HUES64 (cell line): ENCODE measurements around the gene SIRT2.
"Not testable (repeated sequence)": the region's sequence is repeated elsewhere in the genome, so short reads cannot be mapped to it uniquely, and the experiment has no call there.

Source experiments
- H3K27ac ChIP-seq: 2 replicates; pipeline ENCODE4 v1.7.0; 2013; ENCODE audit warnings: low read depth, low read length, inconsistent platforms
- H3K27me3 ChIP-seq: 2 replicates; pipeline ENCODE4 v1.6.1; 2013; ENCODE audit warnings: mild to moderate bottlenecking, low read length; ENCODE audit not compliant: insufficient read depth
- H3K36me3 ChIP-seq: 2 replicates; pipeline ENCODE4 v1.6.1; 2013; ENCODE audit warnings: mild to moderate bottlenecking, low read length; ENCODE audit not compliant: insufficient read depth
- H3K4me1 ChIP-seq: 2 replicates; pipeline ENCODE4 v1.6.1; 2013; ENCODE audit warnings: mild to moderate bottlenecking, low read length, moderate library complexity; ENCODE audit not compliant: insufficient read depth
- H3K4me3 ChIP-seq: 2 replicates; pipeline ENCODE4 v1.5.1; 2013; ENCODE audit warnings: mild to moderate bottlenecking, low read length, moderate library complexity
- H3K9ac ChIP-seq: 2 replicates; pipeline ENCODE4 v1.6.1; 2013; ENCODE audit warnings: mild to moderate bottlenecking, low read depth, low read length
- H3K9me3 ChIP-seq: 2 replicates; pipeline ENCODE4 v1.6.1; 2013; ENCODE audit warnings: low read depth, low read length; ENCODE audit not compliant: insufficient read depth
- WGBS: fragments of 150-250, 120-280 bp; methylation state at CpG from one replicate; pipeline ENCODE4 v1.1.7; 2013; ENCODE audit warnings: missing lambda C conversion rate; 5-methylcytosine and 5-hydroxymethylcytosine counted together

SIRT2 gene

DNA sequence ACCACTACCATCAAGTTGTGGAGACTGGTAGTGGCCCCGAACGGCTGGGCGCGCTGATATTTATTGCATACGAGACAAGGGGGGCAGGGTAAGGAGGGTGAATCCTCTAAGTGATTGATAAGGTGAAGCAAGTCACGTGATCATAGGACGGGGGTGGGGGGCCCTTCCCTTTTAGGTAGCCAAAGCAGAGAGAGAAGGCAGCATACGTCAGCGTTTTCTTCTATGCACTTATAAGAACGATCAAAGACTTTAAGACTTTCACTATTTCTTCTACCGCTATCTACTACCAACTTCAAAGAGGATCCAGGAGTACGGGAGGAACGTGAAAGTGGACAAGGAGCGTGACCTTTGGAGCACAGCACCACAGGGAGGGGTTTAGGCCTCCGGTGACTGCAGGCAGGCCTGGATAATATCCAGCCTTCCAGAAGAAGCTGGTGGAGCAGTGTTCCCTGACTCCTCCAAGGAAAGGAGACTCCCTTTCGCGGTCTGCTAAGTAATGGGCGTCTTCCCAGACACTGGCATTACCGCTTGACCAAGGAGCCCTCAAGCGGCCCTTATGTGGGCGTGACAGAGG is 39.7 kb downstream of the SIRT2 start:
- H3K9ac ChIP-seq, H3K36me3 ChIP-seq, H3K27me3 ChIP-seq, H3K4me1 ChIP-seq, H3K4me3 ChIP-seq, H3K9me3 ChIP-seq, H3K27ac ChIP-seq: not testable (repeated sequence)
- WGBS = 88% methylated on average over 21 of the region's 21 CpGs

DNA sequence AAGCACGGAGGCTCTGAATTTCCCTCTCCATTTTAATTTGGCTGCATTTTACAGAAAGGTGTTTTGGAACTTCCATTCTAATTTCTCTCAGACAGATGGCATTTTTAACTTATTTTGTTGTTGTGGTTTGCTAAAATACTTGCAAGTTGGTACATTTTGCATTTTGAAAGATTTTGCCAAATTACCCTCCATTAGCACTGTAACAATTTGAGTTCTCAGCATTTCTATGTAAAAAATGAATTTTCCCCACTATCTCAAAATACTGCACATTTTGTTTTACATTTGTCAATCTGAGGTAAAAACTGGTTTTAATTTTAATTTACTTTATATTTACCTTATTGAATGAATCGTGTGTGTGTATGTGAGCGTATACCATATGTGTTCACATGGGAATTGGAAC is 42.6 kb downstream of the SIRT2 start:
- no peaks in the 10 kb centered on the region for H3K4me1 ChIP-seq
- H3K9ac ChIP-seq = no peak overlapping the region
- peaks cover 8% of the 10 kb centered on the region; the same call in 1 of the 2 replicates for H3K9me3 ChIP-seq
- H3K27me3 ChIP-seq = no peaks in the 10 kb centered on the region
- WGBS = 94% methylated on average over 3 of the region's 3 CpGs
- no peak overlapping the region for H3K4me3 ChIP-seq
- H3K27ac ChIP-seq = no peak overlapping the region
- no peaks in the 10 kb centered on the region for H3K36me3 ChIP-seq

DNA sequence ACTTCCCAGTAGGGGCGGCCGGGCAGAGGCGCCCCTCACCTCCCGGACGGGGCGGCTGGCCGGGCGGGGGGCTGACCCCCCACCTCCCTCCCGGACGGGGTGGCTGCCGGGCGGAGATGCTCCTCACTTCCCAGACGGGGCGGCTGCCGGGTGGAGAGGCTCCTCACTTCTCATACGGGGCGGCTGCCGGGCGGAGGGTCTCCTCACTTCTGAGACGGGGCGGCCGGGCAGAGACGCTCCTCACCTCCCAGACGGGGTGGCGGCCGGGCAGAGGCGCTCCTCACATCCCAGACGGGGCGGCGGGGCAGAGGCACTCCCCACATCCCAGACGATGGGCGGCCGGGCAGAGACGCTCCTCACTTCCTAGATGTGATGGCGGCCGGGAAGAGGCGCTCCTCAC is 43.7 kb downstream of the SIRT2 start:
- not testable (repeated sequence) for H3K27me3 ChIP-seq, H3K9ac ChIP-seq, H3K27ac ChIP-seq, H3K4me3 ChIP-seq, H3K9me3 ChIP-seq, H3K36me3 ChIP-seq, H3K4me1 ChIP-seq
- 95% methylated on average over 26 of the region's 37 CpGs for WGBS

DNA sequence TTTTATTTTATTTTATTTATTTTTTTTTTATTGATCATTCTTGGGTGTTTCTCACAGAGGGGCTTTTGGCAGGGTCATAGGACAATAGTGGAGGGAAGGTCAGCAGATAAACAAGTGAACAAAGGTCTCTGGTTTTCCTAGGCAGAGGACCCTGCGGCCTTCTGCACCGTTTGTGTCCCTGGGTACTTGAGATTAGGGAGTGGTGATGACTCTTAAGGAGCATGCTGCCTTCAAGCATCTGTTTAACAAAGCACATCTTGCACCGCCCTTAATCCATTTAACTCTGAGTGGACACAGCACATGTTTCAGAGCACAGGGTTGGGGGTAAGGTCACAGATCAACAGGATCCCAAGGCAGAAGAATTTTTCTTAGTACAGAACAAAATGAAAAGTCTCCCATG is 44.5 kb downstream of the SIRT2 start:
- not testable (repeated sequence) for H3K9me3 ChIP-seq, H3K27ac ChIP-seq, H3K4me1 ChIP-seq, H3K27me3 ChIP-seq, H3K9ac ChIP-seq, H3K4me3 ChIP-seq, H3K36me3 ChIP-seq
- WGBS = 83% methylated on average over 1 of the region's 3 CpGs

DNA sequence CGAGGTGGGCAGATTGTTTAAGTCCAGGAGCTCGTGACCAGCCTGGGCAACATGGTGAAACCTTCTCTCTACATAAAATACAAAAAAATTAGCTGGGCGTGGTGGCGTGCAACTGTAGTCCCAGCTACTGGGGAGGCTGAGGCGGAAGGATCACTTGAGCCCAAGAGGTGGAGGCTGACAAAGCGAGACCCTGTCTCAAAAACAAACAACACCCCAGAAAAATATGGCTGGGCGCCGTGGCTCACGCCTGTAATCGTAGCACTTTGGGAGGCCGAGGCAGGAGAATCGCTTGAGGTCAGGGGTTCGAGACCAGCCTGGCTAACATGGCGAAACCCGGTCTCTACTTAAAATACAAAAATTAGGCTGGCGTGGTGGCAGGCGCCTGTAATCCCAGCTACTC is 46.2 kb downstream of the SIRT2 start:
- Histone ChIP-seq H3K9ac (peak overlapping the region; percentile 84; the same call in 1 of the 2 replicates), H3K27me3 (no peaks in the 10 kb centered on the region), H3K36me3 (peaks cover 4% of the 10 kb centered on the region), H3K4me1 (0 out of 2 replicates have a peak, but pooled peaks cover 3% of the 10 kb centered on the region), H3K9me3 (peaks cover 8% of the 10 kb centered on the region; the same call in 1 of the 2 replicates), H3K4me3 (peak overlapping the region; percentile 78), H3K27ac (no peak overlapping the region; the same call in 1 of the 2 replicates)
- 95% methylated on average over 17 of the region's 17 CpGs for WGBS

DNA sequence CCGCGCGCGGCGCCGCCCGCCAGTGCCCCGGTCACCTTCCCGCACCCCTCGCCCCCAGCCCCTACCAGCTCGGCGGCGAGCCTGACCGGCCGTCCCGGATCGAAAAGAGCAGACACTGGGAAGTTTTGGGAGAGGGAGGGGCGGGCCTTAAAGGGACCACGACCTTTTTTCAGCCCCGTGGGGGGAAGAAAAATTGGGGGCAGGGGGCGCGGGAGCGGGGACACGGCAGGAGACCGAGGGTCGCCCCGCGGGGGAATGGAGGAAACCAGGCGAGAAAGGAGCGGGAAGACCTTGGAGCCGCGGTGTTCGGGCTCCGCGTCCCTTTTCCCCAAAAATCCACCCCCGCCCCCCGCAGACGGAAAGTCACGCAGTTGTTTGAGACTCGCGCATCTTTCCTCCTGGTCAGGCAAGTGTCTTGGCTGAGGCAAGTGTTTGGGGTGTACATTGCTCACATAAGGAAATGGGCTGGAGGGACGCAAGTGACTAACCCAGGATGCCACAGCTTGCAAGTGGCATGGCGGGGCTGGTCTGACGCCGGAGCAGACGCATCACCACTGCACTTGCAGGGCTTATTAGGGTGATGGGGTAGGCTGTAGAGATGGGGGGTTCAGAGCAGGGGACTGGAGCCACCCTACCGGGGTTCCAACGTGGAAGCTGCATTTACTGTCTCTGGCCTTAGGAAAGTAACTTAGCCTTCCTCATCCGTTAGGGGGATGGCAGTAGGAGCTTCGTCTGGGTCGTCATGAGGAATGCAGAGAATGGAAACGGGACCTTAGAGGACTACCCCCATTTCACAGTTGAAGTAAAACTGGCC is 47.0 kb downstream of the SIRT2 start:
- Histone ChIP-seq H3K9me3 (peaks cover 8% of the 10 kb centered on the region; the same call in 1 of the 2 replicates), H3K4me1 (peaks cover 3% of the 10 kb centered on the region; the same call in 1 of the 2 replicates), H3K9ac (peak overlapping the region; percentile 84), H3K27me3 (no peaks in the 10 kb centered on the region), H3K4me3 (peak overlapping the region; percentile 78), H3K27ac (peak overlapping the region; percentile 97), H3K36me3 (peaks cover 10% of the 10 kb centered on the region)
- 2% methylated on average over 45 of the region's 52 CpGs for WGBS

DNA sequence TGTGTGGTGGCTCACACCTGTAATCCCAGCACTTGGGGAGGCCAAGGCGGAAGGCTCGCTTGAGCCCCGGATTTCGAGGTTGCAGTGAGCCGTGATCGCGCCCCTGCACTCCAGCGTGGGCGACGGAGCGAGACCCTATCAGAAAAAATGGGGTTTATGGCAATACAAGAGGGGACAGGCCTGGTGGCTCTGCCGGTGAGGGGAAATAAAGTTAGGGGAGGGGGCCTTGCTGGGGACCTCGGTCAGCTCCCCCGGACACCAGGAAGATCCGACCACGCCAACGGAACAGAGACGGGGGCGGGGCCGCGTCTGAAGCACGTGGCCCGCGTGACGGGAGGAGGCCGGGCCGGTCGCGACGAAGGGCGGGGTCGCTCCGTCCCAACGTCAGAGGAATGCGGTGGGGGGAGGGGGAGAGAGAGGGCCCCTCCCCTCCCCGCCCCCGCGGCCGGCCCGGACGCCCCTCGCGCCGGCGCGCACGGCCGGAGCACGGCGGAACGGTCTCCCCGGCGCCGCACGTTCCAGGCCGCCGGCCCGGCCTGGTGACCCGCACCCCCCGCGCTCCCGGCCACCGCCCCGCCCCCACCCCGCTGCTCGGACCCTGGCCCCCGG is 47.7 kb downstream of the SIRT2 start:
- Histone ChIP-seq H3K36me3 (peaks cover 17% of the 10 kb centered on the region), H3K9ac (peak overlapping the region; percentile 84), H3K9me3 (peaks cover 3% of the 10 kb centered on the region; the same call in 1 of the 2 replicates), H3K4me1 (peaks cover 3% of the 10 kb centered on the region; the same call in 1 of the 2 replicates), H3K27ac (peak overlapping the region; percentile 97), H3K4me3 (peak overlapping the region; percentile 78), H3K27me3 (no peaks in the 10 kb centered on the region)
- WGBS = 1% methylated on average over 60 of the region's 67 CpGs

DNA sequence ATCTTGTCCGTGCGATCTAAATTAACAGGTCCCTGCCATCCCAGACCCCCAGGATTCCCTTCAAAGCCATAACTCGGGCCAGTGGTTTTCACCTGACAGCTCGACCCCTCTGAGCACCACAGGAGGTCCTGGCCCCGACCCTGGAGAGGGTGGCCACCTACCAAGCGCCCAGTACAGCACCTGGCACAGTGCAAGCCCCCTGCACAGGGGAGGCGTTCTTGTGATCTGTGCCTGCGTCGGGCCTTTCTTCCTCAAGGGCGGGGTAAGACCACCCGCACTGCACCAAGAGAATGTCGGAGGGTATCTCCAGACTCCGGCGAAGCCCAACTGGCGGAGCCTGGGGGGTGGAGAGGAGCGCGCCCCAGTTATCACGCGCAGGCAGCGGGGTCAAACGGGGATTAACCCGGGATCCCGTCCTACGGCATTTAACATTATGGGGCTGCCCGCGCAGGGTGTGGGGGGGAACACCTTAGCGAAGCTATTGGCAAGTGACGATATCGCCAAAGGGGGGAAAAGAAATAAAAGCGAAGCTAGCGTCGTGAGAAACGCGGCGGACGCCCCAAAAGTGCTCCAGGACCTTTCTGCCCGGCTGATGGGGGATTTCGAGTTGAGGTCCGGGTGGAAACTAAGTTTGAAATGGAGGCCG is 48.3 kb downstream of the SIRT2 start:
- Histone ChIP-seq H3K9ac (peak overlapping the region; percentile 35), H3K27ac (peak overlapping the region; percentile 90), H3K27me3 (no peaks in the 10 kb centered on the region), H3K4me1 (peaks cover 3% of the 10 kb centered on the region; the same call in 1 of the 2 replicates), H3K9me3 (no peaks in the 10 kb centered on the region), H3K4me3 (peak overlapping the region; percentile 67), H3K36me3 (peaks cover 23% of the 10 kb centered on the region)
- WGBS = 6% methylated on average over 40 of the region's 40 CpGs

DNA sequence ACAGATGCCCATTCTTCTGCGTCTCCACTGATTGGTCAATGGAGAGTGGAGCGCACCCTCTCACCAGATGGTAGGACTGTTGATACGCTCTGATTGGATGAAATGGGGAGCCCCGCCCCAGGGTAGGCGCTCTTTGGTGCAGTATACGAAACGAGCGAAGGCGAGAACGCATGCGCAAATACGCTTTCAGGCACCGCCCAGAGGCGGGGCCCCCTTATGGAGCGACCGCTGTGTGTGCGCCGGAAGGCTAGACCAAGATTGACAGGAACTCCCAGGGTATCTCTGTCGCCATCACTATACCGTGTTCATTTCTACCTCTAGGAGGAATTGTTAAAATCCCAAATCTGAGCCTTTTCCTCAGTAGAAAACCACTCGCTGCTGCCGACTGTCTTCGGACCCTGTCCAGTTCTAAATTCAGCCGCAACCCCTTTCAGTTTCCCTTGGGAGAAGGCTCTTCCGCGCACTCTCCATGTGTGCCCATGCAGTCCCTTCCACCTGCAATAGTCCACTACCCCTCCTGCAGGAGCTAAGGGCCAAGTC is 48.9 kb downstream of the SIRT2 start:
- Histone ChIP-seq H3K27me3 (no peaks in the 10 kb centered on the region), H3K4me1 (peaks cover 3% of the 10 kb centered on the region; the same call in 1 of the 2 replicates), H3K9me3 (no peaks in the 10 kb centered on the region), H3K9ac (peak overlapping the region; percentile 35; the same call in 1 of the 2 replicates), H3K27ac (peak overlapping the region; percentile 90), H3K4me3 (peak overlapping the region; percentile 67), H3K36me3 (peaks cover 29% of the 10 kb centered on the region)
- WGBS = under 1% methylated on average over 26 of the region's 26 CpGs

DNA sequence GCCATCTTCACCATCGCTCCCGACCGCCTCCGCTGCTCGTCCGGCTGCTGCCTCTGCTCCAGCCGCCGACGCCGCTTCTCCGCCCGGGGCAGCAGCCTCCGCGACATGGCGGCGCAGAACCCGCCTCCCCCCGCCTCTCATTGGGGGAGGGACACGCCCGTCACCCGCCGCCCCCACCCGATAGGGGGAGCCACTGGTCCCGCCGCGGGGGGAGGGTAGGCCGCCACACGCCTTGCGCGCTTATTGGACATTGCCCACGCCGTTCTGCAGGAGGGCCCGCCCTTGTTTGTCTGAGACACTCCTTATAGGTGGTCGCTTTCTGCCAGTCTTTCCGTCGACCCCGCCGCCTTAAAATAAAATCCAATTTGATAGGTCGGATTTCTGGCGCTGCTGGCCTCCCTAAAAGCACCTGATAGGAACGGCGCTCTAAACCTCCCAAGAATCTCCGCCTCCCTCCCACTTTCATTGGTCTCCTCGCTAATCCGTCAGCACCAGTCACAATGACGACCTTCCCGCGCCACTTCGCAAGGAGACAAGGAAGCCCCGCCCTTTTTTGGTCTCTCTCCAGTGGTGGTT is 49.5 kb downstream of the SIRT2 start, which contains the start of gene HNRNPL:
TSS of gene HNRNPL (minus strand) at position 127 of the 576 bp plus-strand sequence. CDS start at position 107, 20 bp downstream.
- H3K9me3 ChIP-seq = no peaks in the 10 kb centered on the region
- H3K27ac ChIP-seq = peak within 1 kb of the TSS; percentile 100
- H3K9ac ChIP-seq = peak within 1 kb of the TSS; percentile 96
- peaks cover 35% of the 10 kb centered on the region for H3K36me3 ChIP-seq
- peak within 1 kb of the TSS; percentile 78 for H3K4me3 ChIP-seq
- H3K4me1 ChIP-seq = peaks cover 3% of the 10 kb centered on the region; the same call in 1 of the 2 replicates
- H3K27me3 ChIP-seq = no peaks in the 10 kb centered on the region
- WGBS = under 1% methylated on average over 50 of the region's 50 CpGs
